H1 (cell line): Measurements from ENCODE around the gene TNS1. TPM values are rescaled to one million over a fixed set of nuclear protein-coding genes. Genes with fewer than 3 reads are reported as not detected.

Source experiments
- CTCF ChIA-PET: fragments of 300-600 bp; sonication (Branson Sonifier 250); formaldehyde crosslinking; loops from one replicate; lab custom pipeline; 2021; ENCODE audit not compliant: partially characterized antibody; lab: Charles Lee
- POLR2A ChIA-PET: fragments of 300-600 bp; sonication (Branson Sonifier 250); formaldehyde crosslinking; loops from one replicate; lab custom pipeline; 2021; ENCODE audit warnings: inconsistent platforms; ENCODE audit not compliant: partially characterized antibody; lab: Charles Lee
- DNase-seq, 2 experiments: peaks; one replicate each; pipeline versions ENCODE4 v3.0.0 to v3.0.0-alpha.2; 2010 to 2022; ENCODE audit warnings: low spot score in 2 of 2, low read depth in 1 of 2, mixed read lengths in 1 of 2
- FAIRE-seq: peaks from 2 replicates; lab custom pipeline; 2011; peaks lifted over from hg19 to GRCh38; lab: Jason Lieb, UNC
- H2AFZ ChIP-seq: 2 replicates; pipeline ENCODE4 v1.8.1; 2012; ENCODE audit warnings: low read length, inconsistent platforms
- H2AK5ac ChIP-seq: 2 replicates; pipeline ENCODE4 v1.6.1; 2013; ENCODE audit warnings: low read depth, low read length
- H2BK120ac ChIP-seq: replicated peaks from 2 replicates; pipeline ENCODE3; 2013; ENCODE audit warnings: low read depth, low read length, inconsistent platforms
- H2BK12ac ChIP-seq: 2 replicates; pipeline ENCODE4 v1.6.1; 2013; ENCODE audit warnings: low read depth, low read length
- H2BK15ac ChIP-seq: 2 replicates; pipeline ENCODE4 v1.6.1; 2013; ENCODE audit warnings: low read length
- H2BK20ac ChIP-seq: 2 replicates; pipeline ENCODE4 v1.6.1; 2013; ENCODE audit warnings: low read length
- H2BK5ac ChIP-seq: 2 replicates; pipeline ENCODE4 v1.6.1; 2013; ENCODE audit warnings: low read depth, low read length
- H3K14ac ChIP-seq: 2 replicates; pipeline ENCODE4 v1.6.1; 2013; ENCODE audit warnings: inconsistent platforms; ENCODE audit not compliant: insufficient read length
- H3K18ac ChIP-seq: 2 replicates; pipeline ENCODE4 v1.6.1; 2013; ENCODE audit warnings: low read length; ENCODE audit errors: extremely low read depth
- H3K23ac ChIP-seq: 2 replicates; pipeline ENCODE4 v1.6.1; 2013; ENCODE audit warnings: inconsistent platforms; ENCODE audit not compliant: insufficient read length
- H3K23me2 ChIP-seq: 2 replicates; pipeline ENCODE4 v1.6.1; 2013; ENCODE audit warnings: low read depth, low read length
- H3K27ac ChIP-seq: 2 replicates; pipeline ENCODE4 v1.6.1; 2011; ENCODE audit warnings: low read depth, low read length, inconsistent platforms
- H3K27me3 ChIP-seq, 4 experiments: replicated peaks in 1 of 4; 1 replicate in 1 of 4; 2 replicates in 3 of 4; pipeline versions ENCODE4 v1.6.1 to v1.8.1; 2011 to 2013; ENCODE audit warnings: low read length in 3 of 4, mild to moderate bottlenecking in 3 of 4, inconsistent platforms in 2 of 4, mixed read lengths in 2 of 4, moderate library complexity in 1 of 4; ENCODE audit not compliant: control insufficient read depth in 3 of 4, insufficient read depth in 3 of 4; ENCODE audit errors: extremely low read depth in 1 of 4
- H3K36me3 ChIP-seq, 4 experiments: 2 replicates each; pipeline versions ENCODE4 v1.6.1 to v1.8.1; 2011 to 2013; ENCODE audit warnings: mild to moderate bottlenecking in 4 of 4, low read length in 3 of 4, moderate library complexity in 2 of 4, control low read depth in 1 of 4, inconsistent platforms in 1 of 4; ENCODE audit not compliant: insufficient read depth in 4 of 4, control insufficient read depth in 2 of 4
- H3K4ac ChIP-seq: replicated peaks from 2 replicates; pipeline ENCODE3; 2013; ENCODE audit warnings: low read length, low read depth, mixed read lengths, inconsistent platforms; ENCODE audit not compliant: insufficient read length
- H3K4me1 ChIP-seq, 4 experiments: replicated peaks in 1 of 4; 1 replicate in 1 of 4; 2 replicates in 3 of 4; pipeline versions ENCODE4 v1.6.1 to v1.8.1; 2011 to 2013; ENCODE audit warnings: low read length in 3 of 4, inconsistent platforms in 2 of 4, mixed read lengths in 1 of 4; ENCODE audit not compliant: insufficient read depth in 4 of 4, control insufficient read depth in 3 of 4
- H3K4me2 ChIP-seq, 2 experiments: 2 replicates each; pipeline versions ENCODE4 v1.6.1 to v1.8.1; 2011 to 2013; ENCODE audit warnings: low read depth in 2 of 2, low read length in 2 of 2, control low read depth in 1 of 2, inconsistent platforms in 1 of 2, mild to moderate bottlenecking in 1 of 2; ENCODE audit not compliant: insufficient read depth in 1 of 2
- H3K4me3 ChIP-seq, 4 experiments: fragments of 200-600, 300-600 bp in 1 of 4; sonication (generic), shearing (Covaris generic), sonication (Bioruptor Twin) in 1 of 4; 2 replicates each; pipeline versions ENCODE4 v1.5.1 to v1.8.1; 2011 to 2016; ENCODE audit warnings: low read length in 4 of 4, low read depth in 3 of 4, control low read depth in 2 of 4, inconsistent platforms in 2 of 4, mild to moderate bottlenecking in 2 of 4, mixed read lengths in 1 of 4, moderate library complexity in 1 of 4; ENCODE audit not compliant: insufficient read depth in 2 of 4; ENCODE audit errors: extremely low read depth in 1 of 4
- H3K56ac ChIP-seq: replicated peaks from 2 replicates; pipeline ENCODE3; 2013; ENCODE audit warnings: low read depth, mild to moderate bottlenecking, mixed read lengths, low read length, inconsistent platforms; ENCODE audit not compliant: insufficient read length
- H3K79me1 ChIP-seq: 2 replicates; pipeline ENCODE4 v1.6.1; 2013; ENCODE audit warnings: low read depth, low read length, control low read depth
- H3K79me2 ChIP-seq, 2 experiments: 2 replicates each; pipeline versions ENCODE4 v1.6.1 to v1.8.1; 2012 to 2013; ENCODE audit warnings: low read length in 2 of 2, mild to moderate bottlenecking in 2 of 2, inconsistent platforms in 1 of 2; ENCODE audit not compliant: insufficient read depth in 2 of 2, control insufficient read depth in 1 of 2
- H3K9ac ChIP-seq, 4 experiments: replicated peaks in 1 of 4; 1 replicate in 1 of 4; 2 replicates in 3 of 4; pipeline versions ENCODE4 v1.6.1 to v1.8.1; 2011 to 2013; ENCODE audit warnings: low read depth in 3 of 4, low read length in 3 of 4, control low read depth in 2 of 4, mild to moderate bottlenecking in 2 of 4, moderate library complexity in 2 of 4, inconsistent platforms in 1 of 4; ENCODE audit errors: extremely low read depth in 1 of 4
- H3K9me3 ChIP-seq, 2 experiments: 2 replicates each; pipeline versions ENCODE4 v1.6.1 to v1.8.1; 2012 to 2013; ENCODE audit warnings: mild to moderate bottlenecking in 2 of 2, moderate library complexity in 2 of 2, control low read depth in 1 of 2, inconsistent platforms in 1 of 2, low read depth in 1 of 2, low read length in 1 of 2, mixed read lengths in 1 of 2; ENCODE audit not compliant: insufficient read depth in 2 of 2
- H4K20me1 ChIP-seq, 2 experiments: replicated peaks in 1 of 2; 2 replicates each; pipeline versions ENCODE3 to v1.8.1; 2011 to 2013; ENCODE audit warnings: inconsistent platforms in 2 of 2, low read length in 2 of 2, mild to moderate bottlenecking in 1 of 2; ENCODE audit not compliant: insufficient read depth in 2 of 2, control insufficient read depth in 1 of 2
- H4K5ac ChIP-seq: 2 replicates; pipeline ENCODE4 v1.6.1; 2013; ENCODE audit warnings: low read length, low read depth, mixed read lengths, inconsistent platforms; ENCODE audit not compliant: insufficient read length
- H4K8ac ChIP-seq: 2 replicates; pipeline ENCODE4 v1.8.0; 2013; ENCODE audit warnings: mild to moderate bottlenecking, moderate library complexity, low read length, inconsistent platforms; ENCODE audit not compliant: insufficient read depth; ENCODE audit errors: extremely low read depth
- H4K91ac ChIP-seq: replicated peaks from 2 replicates; pipeline ENCODE3; 2013; ENCODE audit warnings: low read length, mixed read lengths, inconsistent platforms; ENCODE audit not compliant: insufficient read length
- EP300 ChIP-seq, 2 experiments: IDR thresholded peaks; 1 replicate in 1 of 2; 2 replicates in 1 of 2; pipeline ENCODE4 v1.6.1; 2011 to 2012; ENCODE audit warnings: low read depth in 2 of 2, low read length in 2 of 2, mild to moderate bottlenecking in 2 of 2, borderline replicate concordance in 1 of 2, inconsistent platforms in 1 of 2, moderate library complexity in 1 of 2
- SRF ChIP-seq: IDR thresholded peaks from 2 replicates; pipeline ENCODE4 v1.6.1; 2011; ENCODE audit warnings: mild to moderate bottlenecking, low read depth, low read length, moderate library complexity
- WGBS, 2 experiments: shearing (Covaris generic) in 1 of 2; methylation state at CpG; one replicate each; pipeline versions ENCODE4 v1.1.6 to v1.1.7; 2013 to 2015; ENCODE audit warnings: low lambda C conversion rate in 2 of 2, mixed read lengths in 2 of 2, inconsistent platforms in 1 of 2, low coverage in 1 of 2, missing lambda C conversion rate in 1 of 2; ENCODE audit not compliant: insufficient replicate concordance in 2 of 2, insufficient coverage in 1 of 2, insufficient read length in 1 of 2; ENCODE audit errors: extremely low coverage in 1 of 2, missing lambda C conversion rate in 1 of 2; 5-methylcytosine and 5-hydroxymethylcytosine counted together
- polyA plus RNA-seq, 7 experiments: library from polyadenylated mRNA; depleted of rRNA in 3 of 7; stranded (reverse) in 5 of 7; unstranded in 2 of 7; fragments of >200 nt in 5 of 7; fragments of 200-250 nt in 2 of 7; gene quantifications; 1 replicate in 5 of 7; 2 replicates in 1 of 7; 4 replicates in 1 of 7; pipeline versions ENCODE4 v1.2.1 to v1.2.3, GENCODE V29; 2011 to 2013; ENCODE audit warnings: missing spikeins in 2 of 7, mixed read lengths in 2 of 7
- total RNA-seq: library from RNA; stranded (reverse); fragmentation: NEBNext Ultra II Directional; extraction: Animal tissue kit (Norgen Biotek cat#: 25700); gene quantifications from 2 replicates; pipeline ENCODE4 v1.2.1, GENCODE V29; 2021
- TF ChIP-seq, protein P1 (sequence below): IDR thresholded peaks from 2 replicates; pipeline ENCODE4 v1.6.1; 2012; ENCODE audit warnings: low read length, inconsistent platforms
- TF ChIP-seq, protein P2 (sequence below), 3 experiments: IDR thresholded peaks; 1 replicate in 2 of 3; 2 replicates in 1 of 3; pipeline versions ENCODE4 v1.5.1 to v1.6.1; 2011; ENCODE audit warnings: low read length in 3 of 3, mild to moderate bottlenecking in 3 of 3, inconsistent platforms in 2 of 3, low read depth in 1 of 3, moderate library complexity in 1 of 3; ENCODE audit not compliant: insufficient read depth in 1 of 3; ENCODE audit errors: control extremely low read depth in 1 of 3

Gene TNS1
- total and polyA plus RNA-seq, 2 of the 8 experiments (the other 6 are each of a cell fraction or from before 2014, with no cell fraction given) = 1.5 to 5.1 TPM

DNA sequence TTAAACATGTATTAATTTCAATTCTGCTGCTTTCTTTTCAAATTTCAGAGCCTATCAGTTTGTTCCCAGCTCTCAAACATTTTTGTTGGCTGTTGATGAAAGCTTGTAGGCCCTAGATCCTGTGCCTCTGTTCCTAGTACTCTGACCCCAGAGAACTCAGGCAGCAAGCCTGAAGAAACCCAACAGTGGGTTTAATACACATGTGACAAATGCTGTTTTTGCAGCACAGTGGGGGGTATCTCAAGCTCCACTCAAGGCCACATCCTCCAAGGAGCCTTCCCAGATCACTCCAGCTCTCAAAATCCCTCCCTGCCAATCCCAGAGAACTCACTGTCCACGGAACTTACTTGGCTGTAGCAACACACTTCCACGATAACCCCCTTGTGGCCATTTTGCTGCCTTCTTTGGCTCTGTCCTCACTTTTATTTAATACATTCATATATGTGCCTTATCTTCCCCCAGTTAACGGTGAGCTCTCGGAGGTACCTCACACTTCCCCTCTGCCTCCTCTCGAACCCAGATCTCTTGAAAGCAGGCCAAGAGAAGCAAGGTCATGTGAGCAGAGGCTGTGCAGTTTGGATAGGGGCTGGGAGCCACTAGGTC lies 122.4 kb downstream of the TNS1 start:
- CTCF ChIA-PET = interaction anchor here (0.9 to 19.5 kb wide), 26 partner anchors 8 to 152 kb away, joined by 3 to 759 read pairs (median 4); no protein-coding TSS in a partner anchor
- Histone ChIP-seq H3K18ac (no peak overlapping the region), H3K23me2 (peaks cover 3% of the 10 kb centered on the region; the same call in 1 of the 2 replicates), H3K4me3 (no peak overlapping the region), H3K14ac (no peak overlapping the region), H3K36me3 (no peaks in the 10 kb centered on the region), H2BK20ac (no peak overlapping the region), H3K79me1 (no peaks in the 10 kb centered on the region), H2AFZ (no peak overlapping the region), H4K8ac (no peak overlapping the region; the same call in 1 of the 2 replicates), H3K27ac (no peak overlapping the region), H2BK12ac (no peak overlapping the region), H4K20me1 (no peaks in the 10 kb centered on the region), H2AK5ac (no peak overlapping the region), H3K4me2 (no peak overlapping the region), H3K56ac (no peak overlapping the region), H3K79me2 (no peaks in the 10 kb centered on the region), H2BK5ac (no peak overlapping the region), H3K27me3 (no peaks in the 10 kb centered on the region), H2BK120ac (no peak overlapping the region), H3K9ac (no peak overlapping the region), H3K23ac (no peak overlapping the region), H3K4ac (no peak overlapping the region), H3K4me1 (peaks cover 0 to 9% (median under 1%) of the 10 kb centered on the region in 4 experiments; a peak in 4 of 7 replicates), H4K91ac (no peak overlapping the region), H3K9me3 (no peaks in the 10 kb centered on the region), H4K5ac (no peak overlapping the region), H2BK15ac (no peak overlapping the region)
- 86% methylated on average over 5 of the region's 5 CpGs; no CpG with 5 or more reads in 1 of the 2 experiments for WGBS, 2 experiments
- no peak for FAIRE-seq
- POLR2A ChIA-PET = interaction anchor here (1.9 to 2.1 kb wide), 2 partner anchors 11 to 83 kb away, joined by 4 to 7 read pairs; no protein-coding TSS in a partner anchor
- TF ChIP-seq EP300 (IDR thresholded peaks at IDR 0.05; ENCODE audit: borderline replicate concordance in 1 of 2, low read depth in 2 of 2, low read length in 2 of 2) = no peak
- TF ChIP-seq, protein P1, sequence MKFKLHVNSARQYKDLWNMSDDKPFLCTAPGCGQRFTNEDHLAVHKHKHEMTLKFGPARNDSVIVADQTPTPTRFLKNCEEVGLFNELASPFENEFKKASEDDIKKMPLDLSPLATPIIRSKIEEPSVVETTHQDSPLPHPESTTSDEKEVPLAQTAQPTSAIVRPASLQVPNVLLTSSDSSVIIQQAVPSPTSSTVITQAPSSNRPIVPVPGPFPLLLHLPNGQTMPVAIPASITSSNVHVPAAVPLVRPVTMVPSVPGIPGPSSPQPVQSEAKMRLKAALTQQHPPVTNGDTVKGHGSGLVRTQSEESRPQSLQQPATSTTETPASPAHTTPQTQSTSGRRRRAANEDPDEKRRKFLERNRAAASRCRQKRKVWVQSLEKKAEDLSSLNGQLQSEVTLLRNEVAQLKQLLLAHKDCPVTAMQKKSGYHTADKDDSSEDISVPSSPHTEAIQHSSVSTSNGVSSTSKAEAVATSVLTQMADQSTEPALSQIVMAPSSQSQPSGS = no peak
- TF ChIP-seq SRF = no peak
- TF ChIP-seq, protein P2, sequence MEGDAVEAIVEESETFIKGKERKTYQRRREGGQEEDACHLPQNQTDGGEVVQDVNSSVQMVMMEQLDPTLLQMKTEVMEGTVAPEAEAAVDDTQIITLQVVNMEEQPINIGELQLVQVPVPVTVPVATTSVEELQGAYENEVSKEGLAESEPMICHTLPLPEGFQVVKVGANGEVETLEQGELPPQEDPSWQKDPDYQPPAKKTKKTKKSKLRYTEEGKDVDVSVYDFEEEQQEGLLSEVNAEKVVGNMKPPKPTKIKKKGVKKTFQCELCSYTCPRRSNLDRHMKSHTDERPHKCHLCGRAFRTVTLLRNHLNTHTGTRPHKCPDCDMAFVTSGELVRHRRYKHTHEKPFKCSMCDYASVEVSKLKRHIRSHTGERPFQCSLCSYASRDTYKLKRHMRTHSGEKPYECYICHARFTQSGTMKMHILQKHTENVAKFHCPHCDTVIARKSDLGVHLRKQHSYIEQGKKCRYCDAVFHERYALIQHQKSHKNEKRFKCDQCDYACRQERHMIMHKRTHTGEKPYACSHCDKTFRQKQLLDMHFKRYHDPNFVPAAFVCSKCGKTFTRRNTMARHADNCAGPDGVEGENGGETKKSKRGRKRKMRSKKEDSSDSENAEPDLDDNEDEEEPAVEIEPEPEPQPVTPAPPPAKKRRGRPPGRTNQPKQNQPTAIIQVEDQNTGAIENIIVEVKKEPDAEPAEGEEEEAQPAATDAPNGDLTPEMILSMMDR (IDR thresholded peaks at IDR 0.05; ENCODE audit: control extremely low read depth in 1 of 3, insufficient read depth in 1 of 3, low read depth in 1 of 3, low read length in 3 of 3) = peak in 1 of 3 experiments; percentile 18; a peak in 1 of 4 replicates
- no peak for DNase-seq
